Ureter (tissue), 1 donor: ENCODE data around the gene PLCB4. TPM values are rescaled to one million over a fixed set of nuclear protein-coding genes. Genes with fewer than 3 reads are reported as not detected.
"Not testable (repeated sequence)": the region's sequence is repeated elsewhere in the genome, so short reads cannot be mapped to it uniquely, and the experiment has no call there.

Source experiments
- DNase-seq: peaks from one replicate; pipeline ENCODE4 v3.0.0-alpha.2; 2020; ENCODE audit warnings: low spot score
- total RNA-seq: library from RNA; stranded (reverse); gene quantifications from one replicate; pipeline ENCODE4 v1.2.4, GENCODE V29; 2023
- donor health status: DM: yes; HTN: yes; CAD: no.

The PLCB4 gene
- 22.9 TPM for total RNA-seq

DNA sequence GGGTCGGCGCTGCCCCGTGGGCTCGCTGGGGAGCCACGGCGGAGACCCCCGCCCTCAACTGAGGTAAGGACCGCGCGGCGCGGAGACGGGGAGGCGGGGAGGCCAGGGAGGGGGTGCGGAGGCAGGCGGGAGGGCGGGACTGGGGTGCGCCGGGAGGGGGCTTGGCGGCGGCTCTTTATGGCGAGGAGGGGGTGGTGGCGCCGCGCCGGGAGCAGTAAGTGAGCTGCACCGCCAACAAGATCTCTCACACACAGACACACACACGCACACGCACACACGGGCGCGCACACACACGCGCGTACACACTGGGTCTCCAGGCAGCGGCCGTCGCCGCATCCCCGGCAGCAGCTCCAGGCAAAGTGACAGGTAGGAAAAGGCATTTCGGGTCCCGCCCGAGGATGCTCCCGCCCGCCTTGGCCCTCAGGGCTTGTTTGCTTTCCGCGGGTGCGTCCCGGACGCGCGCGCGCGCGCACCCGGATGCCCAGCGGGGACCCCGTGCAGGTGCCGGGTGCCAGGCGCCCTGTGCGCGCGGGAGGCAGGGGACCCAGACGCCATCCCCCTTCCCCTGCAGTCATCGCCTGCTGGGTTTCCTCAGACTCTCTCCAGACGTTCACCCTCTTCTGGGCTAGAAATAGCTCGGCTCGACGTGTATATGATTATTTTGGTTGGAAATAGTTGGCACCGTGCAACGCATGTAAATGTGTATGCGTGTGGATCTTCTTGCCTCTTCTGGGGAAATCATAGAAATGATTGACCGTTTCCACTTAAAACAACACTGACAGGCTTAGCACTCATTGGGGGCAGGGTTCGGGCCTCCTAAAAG lies at the start of gene PLCB4:
Gene PLCB4 (plus strand): TSS at position 247 of the 823 bp plus-strand sequence. CDS start 238,728 bp downstream, outside the sequence.
- peak; percentile 47 for DNase-seq

DNA sequence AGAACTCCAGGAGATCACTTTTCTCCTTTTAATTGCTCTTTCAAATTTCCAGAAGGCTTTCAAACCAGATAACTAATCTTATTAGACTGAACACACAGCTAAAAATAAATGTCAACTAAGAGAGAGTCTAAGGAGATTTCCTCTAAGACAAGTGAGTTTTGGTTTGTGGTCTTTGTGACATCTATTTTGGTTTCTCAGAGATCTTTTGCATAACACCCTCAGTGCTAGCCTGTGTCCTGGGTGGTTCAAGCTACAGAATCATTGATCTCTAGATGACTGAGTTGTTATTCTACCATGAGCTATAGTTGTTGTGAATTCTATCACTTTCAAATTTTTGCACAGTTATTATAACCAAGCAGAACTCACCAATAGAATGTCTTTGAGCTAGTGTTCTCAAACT lies 49.1 kb upstream of the PLCB4 start:
- no peak for DNase-seq

DNA sequence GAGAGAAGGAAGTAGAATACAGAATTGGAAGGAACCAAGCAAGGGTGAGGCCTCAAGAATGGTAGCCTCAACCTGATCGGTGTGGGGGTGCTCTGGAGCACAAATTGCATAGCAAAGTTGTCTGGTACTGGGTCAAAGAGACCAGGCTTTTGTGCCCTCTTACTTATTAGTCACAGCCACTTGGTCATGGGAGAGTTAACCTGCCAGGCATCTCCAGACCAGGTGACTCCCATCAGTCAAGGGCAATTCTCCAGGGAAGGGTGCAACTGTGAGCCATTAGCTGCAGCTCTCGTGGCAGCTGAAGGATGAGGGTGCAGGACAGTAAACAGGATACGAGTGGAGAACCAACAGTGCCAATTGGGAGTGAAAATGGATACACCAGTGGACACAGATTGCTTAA lies 47.7 kb upstream of the PLCB4 start:
- DNase-seq: no peak

DNA sequence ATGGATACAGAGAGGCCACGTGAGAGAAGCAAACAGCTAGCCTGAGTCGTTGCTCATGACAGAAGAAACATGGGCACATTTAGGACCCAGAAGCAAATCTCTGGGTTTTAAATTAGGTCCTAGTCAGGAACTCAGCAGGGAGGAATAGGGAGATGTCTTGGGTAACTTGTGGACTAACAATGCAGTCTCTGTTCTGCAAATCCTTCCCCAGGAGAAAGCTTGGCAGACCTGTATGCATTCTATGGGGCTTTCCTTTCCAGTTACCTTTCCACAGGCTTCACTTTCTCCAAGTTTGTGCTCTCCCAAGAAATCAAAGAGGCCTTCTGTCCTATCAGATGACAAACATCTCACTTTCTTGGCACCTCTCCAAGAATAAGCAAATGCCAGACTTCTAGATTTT lies 47.2 kb upstream of the PLCB4 start:
- DNase-seq: no peak

DNA sequence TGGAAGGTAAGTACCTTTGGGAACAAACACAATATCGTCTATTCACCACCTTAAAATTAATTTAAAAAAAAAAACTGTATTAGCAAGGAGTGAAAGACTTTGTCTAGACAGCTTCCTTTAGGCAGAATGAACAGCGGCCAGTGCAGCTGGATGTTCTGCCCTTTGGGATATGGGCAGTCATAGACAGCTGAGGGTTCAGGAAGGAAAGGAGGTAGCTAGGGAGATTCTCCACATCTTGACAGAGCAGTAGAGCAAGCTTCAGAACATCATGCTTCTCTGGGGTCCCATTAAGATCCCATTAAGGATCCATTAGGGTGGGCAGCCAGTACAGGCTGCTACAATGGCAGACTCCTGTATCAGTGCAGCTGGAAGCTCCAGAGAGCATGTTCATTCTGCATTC lies 46.5 kb upstream of the PLCB4 start:
- DNase-seq: no peak

DNA sequence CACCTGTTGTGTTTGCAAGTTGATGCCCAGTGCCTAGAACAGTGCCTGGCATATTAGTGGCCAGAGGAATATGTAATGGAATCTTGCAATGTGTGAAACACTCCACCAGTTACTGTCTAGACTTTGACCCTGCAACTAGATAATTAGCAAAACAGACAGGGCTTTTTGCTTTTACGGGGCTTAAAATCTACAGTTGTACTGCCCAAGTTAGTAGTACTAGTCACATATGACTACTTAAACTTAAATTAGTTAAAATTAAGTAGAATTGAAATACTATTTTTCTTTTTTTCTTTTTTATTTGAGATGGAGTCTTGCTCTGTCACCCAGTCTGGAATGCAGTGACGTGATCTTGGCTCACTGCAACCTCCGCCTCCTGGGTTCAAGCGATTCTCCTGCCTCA lies 44.3 kb upstream of the PLCB4 start:
- DNase-seq: no peak

DNA sequence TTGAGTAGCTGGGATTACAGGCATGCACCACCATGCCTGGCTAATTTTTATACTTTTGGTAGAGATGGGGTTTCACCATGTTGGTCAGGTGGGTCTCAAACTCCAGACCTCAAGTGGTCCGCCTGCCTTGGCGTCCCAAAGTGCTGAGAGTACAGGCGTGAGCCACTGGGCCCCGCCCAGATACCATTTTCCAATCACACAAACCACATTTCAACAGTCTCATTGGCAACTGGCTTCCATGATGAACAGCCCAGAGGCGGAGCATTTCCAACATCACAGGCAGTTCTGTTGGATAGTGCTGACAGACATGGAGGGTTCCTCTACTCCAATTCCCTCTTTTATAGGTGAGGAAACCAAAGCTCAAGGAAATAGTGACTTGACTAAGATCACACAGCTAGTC lies 43.9 kb upstream of the PLCB4 start:
- DNase-seq: no peak

DNA sequence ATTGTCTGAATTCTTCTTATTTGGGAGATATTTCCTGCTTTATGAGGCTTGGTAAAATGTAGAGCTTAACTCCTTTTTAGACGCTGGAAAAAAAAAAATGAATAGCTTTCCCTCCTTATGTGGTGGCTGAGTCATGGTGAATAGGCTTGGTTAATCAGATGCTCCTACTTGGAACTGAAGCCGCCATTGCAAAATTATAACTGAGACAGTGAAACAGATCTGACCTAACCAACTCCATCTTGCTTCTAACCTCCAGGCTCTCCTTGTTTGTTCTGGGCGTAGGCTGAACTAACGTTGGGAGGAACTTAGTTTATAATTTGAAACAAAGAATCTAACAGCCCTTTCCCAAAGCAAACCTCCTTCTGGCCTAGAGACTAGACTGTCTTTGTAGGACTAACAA lies 43.2 kb upstream of the PLCB4 start:
- DNase-seq: no peak

DNA sequence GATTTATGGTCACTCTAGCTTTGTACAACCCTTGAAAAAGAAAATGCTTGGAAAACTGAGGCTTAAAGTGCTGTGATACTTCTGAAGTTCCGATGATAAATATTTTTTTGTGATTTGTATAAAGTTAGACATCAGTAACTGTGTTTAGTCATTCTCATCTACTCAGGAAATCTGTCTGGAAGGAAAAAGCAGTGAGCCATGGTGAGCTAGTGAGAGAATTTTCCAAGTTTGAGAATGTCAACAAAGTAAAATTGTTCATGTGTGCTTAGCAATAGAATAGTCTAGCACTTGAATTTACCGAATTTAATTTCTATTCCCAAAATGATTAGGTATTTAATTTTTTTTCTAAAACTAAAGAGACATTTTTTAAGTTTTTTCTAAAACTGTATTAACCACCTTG lies 41.3 kb upstream of the PLCB4 start:
- no peak for DNase-seq

DNA sequence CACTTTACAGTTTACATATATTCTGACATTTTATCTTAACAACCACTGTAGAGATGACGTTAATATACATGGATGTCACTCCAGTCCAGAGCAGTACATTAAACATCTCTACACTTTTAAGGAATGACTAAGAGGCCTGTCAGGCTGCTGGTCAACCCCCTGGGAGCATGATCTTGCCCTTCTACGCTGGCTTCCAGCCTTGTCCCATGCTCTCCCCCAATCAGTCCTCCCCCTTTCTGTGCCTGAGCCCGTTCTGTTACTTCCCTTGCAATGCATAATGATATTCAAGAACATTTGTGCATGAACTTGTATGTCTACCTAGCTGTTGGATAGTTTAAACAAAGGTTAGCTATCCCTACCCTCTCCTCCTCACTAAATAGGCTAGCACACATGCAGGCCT lies 40.5 kb upstream of the PLCB4 start:
- DNase-seq: no peak

DNA sequence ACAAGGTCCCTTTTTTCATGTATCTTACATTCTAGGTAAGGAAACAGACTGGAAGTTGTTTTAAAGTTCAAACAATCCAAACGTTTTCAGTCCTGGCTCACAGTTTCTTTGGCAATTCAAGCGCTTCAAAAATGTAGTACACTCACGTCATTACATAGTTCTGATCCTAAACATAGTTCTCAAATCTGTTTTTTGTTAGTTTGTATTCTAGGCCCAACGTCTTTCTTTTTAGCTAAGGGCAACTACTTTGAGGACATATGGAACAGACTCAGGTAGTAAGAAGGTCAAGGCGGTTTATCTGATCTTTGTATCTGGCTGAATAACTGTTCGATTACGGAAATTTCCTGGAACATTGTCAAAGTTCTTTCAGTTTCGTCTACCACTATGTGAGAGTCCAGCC lies 36.9 kb upstream of the PLCB4 start:
- no peak for DNase-seq

DNA sequence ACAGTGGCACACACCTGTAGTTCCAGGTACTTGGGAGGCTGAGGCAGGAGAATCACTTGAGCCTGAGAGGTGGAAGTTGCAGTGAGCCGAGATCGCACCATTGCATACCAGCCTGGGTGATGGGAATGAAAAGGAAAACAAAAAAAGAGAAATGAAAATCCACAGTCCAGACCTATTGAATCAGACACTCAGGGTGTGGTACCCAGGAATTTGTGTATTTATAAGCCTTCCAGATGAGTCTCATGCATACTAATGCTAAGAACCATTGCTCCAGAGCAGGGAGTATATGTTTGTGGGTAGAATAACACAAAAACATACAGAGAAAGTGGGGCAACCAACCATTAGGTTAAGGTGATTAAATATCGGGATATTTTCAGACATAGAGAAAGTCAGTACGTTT lies 36.1 kb upstream of the PLCB4 start:
- DNase-seq: no peak

DNA sequence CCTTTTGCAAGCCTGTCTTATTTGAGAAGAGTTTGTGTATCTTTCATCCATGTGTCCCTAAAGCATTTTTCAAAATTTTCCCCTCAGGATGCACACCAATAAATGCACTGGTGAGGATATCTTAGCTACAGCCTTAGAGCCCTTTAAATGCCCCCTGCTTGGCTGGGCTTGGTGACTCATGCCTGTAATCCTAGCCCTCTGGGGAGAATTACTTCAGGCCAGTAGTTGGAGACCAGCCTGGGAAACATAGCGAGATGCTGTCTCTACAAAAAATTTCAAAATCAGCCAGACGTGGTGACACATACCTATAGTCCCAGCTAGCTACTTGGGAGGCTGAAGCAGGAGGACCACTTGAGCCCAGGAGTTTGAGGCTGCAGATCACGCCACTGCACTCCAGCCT lies 33.8 kb upstream of the PLCB4 start:
- no peak for DNase-seq

DNA sequence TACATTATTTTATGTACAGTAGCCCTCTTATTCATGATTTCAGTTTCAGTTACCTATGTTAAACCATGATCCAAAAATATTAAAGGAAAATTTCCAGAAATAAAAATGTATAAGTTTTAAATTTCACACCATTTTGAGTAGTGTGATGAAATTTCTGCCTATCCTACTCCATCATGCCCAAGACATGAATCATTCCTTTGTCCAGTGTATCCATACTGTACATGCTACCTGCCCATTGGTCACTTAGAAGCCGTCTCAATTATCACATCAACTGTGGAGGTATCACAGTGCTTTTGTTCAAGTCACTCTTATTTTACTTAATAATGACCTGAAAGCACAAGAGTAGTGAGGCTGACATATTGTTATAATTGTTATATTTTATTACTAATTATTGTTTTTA lies 32.3 kb upstream of the PLCB4 start:
- DNase-seq: no peak

DNA sequence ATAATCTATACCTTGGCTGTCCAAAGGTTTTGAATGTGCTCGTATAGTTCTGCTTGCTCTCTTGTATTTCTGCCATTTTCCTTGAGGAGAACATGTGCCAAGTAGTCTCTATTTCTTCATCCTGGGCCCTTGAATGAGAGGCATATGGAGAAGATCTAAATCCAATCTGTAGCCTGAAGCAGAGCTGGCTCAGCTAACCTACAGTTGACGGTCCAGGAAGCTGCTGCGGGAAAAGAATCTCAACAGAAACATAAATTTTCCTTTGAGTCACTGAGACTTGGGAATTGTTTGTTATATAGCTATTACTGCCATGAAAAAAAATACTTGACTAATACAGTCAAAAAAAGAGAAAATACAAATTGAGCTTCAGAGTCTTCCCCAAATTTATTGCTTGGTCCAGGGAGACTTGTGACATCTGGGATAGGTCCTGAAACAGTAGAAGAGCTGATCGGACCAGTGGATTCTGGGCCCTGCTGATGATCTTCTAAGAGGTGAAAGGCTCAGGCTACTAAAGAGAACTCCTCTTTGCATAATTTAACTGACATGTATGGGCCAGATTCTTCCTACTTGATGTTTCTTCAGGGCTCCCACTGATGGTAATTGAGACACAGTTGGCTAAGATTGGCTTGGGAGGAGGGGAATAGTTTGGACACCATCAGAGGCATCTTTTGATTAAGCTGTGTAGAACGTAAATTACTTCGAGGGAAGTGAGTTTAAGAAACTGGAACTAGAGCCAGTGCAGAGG lies 29.9 kb upstream of the PLCB4 start:
- DNase-seq: no peak

DNA sequence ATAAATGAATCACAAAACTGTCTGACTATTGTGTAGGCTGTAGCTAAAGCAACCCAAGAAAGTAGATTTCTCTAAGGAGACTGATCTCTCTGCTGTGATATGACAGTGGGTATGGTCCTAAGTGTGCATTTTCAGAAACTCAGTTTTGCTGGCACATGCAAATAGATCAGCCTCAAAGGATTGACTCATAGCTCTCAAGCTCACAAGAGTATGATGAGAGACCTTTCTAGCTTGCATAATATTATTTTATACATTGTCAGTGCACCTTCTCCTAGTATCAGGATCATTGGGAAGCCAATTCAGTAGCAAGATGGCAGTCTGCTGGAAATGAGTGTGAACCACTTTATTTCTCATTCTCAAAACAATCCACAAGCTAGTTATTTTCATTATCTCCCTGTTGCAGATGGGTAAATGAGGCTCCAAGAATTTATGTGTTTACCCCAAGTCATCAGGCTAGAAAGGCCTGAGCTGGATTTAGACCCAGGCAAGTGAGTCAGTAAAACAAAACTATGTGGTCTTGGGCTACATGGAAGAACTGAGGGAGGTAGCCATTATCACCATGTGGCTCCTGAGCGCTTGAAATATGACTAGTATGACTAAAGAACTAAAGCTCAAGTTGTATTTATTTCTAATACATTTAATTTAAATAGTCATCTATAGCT lies 27.9 kb upstream of the PLCB4 start:
- no peak for DNase-seq

DNA sequence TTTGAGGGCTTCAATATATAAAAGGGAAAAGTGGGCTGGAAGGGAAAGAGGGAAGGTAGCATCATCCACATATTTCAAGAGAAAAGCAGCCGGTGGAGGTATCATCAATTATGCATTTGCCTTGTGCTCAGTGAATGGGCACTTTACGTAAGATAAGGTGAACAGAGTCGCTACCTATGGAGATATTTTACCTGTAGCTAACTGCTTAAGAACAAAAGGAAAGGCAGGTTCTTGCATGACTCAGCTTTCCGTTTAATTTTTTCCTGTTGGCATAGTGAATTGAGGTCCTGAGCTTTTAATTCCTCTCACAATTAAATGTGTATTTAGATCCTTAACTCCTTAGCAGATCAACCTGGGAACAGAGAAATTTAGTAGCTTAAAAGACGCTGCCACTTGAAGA lies 25.5 kb upstream of the PLCB4 start:
- DNase-seq: no peak

DNA sequence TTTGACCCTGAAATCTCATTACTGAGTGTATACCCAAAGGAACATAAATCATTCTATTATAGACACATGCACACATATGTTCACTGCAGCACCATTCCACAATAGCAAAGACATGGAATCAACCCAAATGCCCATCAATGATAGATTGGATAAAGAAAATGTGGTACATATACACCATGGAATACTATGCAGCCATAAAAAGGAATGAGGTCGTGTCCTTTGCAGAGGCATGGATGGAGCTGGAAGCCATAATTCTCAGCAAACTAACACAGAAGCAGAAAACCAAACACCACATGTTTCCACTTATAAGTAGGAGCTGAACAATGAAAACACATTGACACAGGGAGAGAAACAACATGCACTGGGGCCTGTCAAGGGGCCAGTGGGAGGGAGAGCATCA lies 21.0 kb upstream of the PLCB4 start:
- DNase-seq: not testable (repeated sequence)

DNA sequence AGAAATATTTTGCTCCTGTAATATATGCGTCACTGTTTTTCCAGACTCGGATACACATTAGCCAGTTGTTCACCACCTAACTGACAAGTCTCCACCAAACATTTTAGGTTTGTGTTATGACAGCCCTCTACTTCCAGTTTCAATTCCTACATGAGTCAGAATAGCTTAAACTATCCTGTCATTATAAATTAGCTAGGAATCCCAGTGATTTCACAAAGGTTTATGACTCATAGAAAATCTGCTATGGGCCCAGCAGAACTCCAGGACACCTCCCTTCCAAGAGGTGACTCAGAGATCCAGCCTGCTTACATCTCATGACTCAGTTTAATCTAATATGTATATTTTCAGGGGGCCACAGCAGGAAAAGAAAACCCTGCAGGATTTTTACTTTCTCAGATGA lies 17.4 kb upstream of the PLCB4 start:
- no peak for DNase-seq

DNA sequence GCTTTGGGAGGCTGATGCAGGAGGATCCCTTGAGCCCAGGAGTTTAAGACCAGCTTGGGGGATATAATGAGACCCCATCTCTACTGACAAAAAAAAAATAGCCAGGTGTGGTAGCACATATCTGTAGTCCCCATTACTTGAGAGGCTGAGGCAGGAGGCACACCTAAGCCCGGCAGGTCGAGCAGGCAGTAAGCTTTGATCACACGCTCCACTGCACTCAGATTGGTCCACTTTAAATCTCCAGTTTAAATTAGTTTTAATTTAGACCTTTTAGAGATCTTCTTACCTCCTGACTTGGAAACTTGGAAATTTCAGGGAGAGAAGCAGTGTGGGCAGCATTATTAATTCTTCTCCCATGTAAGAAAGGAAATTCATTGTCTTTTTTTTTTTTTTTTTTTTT lies 16.8 kb upstream of the PLCB4 start:
- no peak for DNase-seq

DNA sequence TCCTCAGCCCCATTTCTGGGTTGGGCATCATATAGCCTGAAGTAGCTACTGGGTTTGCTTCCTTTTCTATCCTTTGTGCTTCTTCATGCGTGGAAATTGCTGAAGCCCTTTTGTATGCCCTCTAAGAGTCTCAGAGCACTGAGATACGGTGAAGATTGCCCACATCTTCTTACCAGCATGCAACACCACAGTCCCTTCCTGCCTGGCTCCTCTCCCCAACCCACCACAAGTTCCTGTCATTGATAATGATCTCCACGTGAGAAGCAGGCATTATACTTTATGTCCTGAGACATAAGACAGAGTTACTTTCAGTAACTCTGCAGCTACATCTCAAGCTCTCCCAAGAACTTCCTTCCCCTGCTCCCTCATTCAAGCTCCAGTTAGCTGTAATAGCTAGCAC lies 15.8 kb upstream of the PLCB4 start:
- no peak for DNase-seq

DNA sequence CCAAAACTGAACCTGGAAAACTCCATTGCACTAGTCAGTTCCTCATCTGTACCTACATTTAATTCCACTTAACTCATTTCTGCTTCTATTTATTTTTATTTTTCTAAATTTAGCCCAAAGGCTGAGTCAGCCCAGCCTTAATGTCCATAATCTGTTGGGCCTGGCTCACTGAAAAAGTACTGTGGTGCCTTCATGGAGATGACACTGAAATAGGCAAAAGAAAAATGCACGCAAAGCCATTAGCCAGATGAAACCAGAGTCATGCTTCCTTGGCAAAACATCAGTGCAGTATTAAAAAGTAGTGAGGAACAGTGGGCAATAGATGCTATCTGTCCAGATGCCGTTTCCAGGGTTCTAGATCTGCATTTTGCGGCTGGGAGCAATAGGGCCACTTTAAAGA lies 14.7 kb upstream of the PLCB4 start:
- no peak for DNase-seq

DNA sequence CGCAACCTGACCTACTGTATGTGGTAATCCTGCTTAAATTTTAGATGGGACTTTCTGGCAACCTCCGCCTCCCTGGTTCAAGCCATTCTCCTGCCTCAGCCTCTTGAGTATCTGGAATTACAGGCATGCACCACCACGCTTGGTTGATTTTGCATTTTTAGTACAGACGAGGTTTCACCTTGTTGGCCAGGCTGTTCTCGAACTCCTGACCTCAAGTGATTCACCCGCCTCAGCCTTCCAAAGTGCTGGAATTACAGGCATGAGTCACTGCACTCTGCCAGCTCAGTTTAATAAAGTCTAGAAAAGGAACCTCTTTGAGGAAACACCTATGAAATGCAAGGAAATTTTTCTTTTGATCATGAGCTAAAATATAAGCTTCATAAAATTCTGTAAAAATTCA lies 9.0 kb upstream of the PLCB4 start:
- DNase-seq: no peak
